ENCODE results near the gene EFHC1.

Gene EFHC1

GRCh38 chr6:52417675-52418111 is 2.4 kb upstream of the EFHC1 start:
- Histone ChIP-seq H3K27ac (ENCODE audit: insufficient read depth in 1 of 2, low read depth in 1 of 2, low read length in 2 of 2, poor library complexity in 1 of 2, severe bottlenecking in 2 of 2) (no peak overlapping the region), H3K4me3 (ENCODE audit: control insufficient read depth in 1 of 7, extremely low read depth in 1 of 7, insufficient read depth in 4 of 7, low read depth in 2 of 7, low read length in 6 of 7) (no peak overlapping the region), H3K36me3 (ENCODE audit: control insufficient read depth in 4 of 4, insufficient read depth in 4 of 4, low read length in 3 of 4) (no peaks in the 10 kb centered on the region), H3K27me3 (replicated peaks in 2 of 5; ENCODE audit: control insufficient read depth in 4 of 5, insufficient read depth in 5 of 5, low read length in 4 of 5) (no peaks in the 10 kb centered on the region), H3K9me3 (ENCODE audit: control extremely low read depth in 1 of 5, control insufficient read depth in 4 of 5, insufficient read depth in 2 of 5, low read depth in 1 of 5, low read length in 4 of 5) (no peaks in the 10 kb centered on the region), H3K4me1 (ENCODE audit: control extremely low read depth in 1 of 4, control insufficient read depth in 4 of 4, insufficient read depth in 4 of 4, low read length in 3 of 4) (peaks cover 12 to 55% (median 29%) of the 10 kb centered on the region in 4 experiments)
- POLR2A ChIA-PET: no interaction called here
- no peak for DNase-seq
- CTCF ChIA-PET: interaction anchor here (0.8 to 8.1 kb wide), 12 partner anchors 9 to 651 kb away, joined by 3 to 66 read pairs (median 4); no protein-coding TSS in a partner anchor
- WGBS (ENCODE audit: insufficient coverage): 97% methylated on average over 3 of the region's 5 CpGs

DNA sequence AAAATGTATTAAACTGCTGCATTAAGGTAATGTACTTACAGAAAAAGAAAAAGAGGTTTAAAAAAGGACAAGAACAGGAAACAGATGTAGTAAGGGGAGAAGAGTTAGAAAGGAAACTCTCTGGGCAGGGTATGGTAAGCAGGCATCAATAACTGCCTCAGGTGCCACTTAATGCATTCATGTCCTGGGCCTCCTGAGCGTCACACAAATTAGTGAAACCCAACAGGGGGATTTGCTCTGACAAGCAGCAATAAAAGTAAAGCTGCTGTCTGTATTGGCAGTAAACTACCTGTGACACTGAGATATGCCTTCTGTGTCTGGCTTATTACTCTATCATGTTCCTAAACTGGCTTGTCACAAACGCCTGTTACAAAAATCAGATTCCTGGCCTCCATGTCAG is 1.5 kb upstream of the EFHC1 start:
- Histone ChIP-seq H3K27ac (ENCODE audit: insufficient read depth in 1 of 2, low read depth in 1 of 2, low read length in 2 of 2, poor library complexity in 1 of 2, severe bottlenecking in 2 of 2) (no peak overlapping the region), H3K4me1 (ENCODE audit: control extremely low read depth in 1 of 4, control insufficient read depth in 4 of 4, insufficient read depth in 4 of 4, low read length in 3 of 4) (peaks cover 12 to 55% (median 29%) of the 10 kb centered on the region in 4 experiments), H3K4me3 (ENCODE audit: control insufficient read depth in 1 of 7, extremely low read depth in 1 of 7, insufficient read depth in 4 of 7, low read depth in 2 of 7, low read length in 6 of 7) (no peak overlapping the region), H3K9me3 (ENCODE audit: control extremely low read depth in 1 of 5, control insufficient read depth in 4 of 5, insufficient read depth in 2 of 5, low read depth in 1 of 5, low read length in 4 of 5) (no peaks in the 10 kb centered on the region), H3K27me3 (replicated peaks in 2 of 5; ENCODE audit: control insufficient read depth in 4 of 5, insufficient read depth in 5 of 5, low read length in 4 of 5) (no peaks in the 10 kb centered on the region), H3K36me3 (ENCODE audit: control insufficient read depth in 4 of 4, insufficient read depth in 4 of 4, low read length in 3 of 4) (no peaks in the 10 kb centered on the region)
- peak in 1 of 3 donors; percentile 16 for DNase-seq
- WGBS (ENCODE audit: insufficient coverage): 45% methylated on average over 2 of the region's 2 CpGs
- CTCF ChIA-PET: interaction anchor here (0.9 to 8.1 kb wide), 11 partner anchors 8 to 249 kb away, joined by 3 to 66 read pairs (median 5); no protein-coding TSS in a partner anchor
- POLR2A ChIA-PET: no interaction called here

GRCh38 chr6:52420668-52421358 is 671 bp downstream of the EFHC1 start:
- Histone ChIP-seq H3K36me3 (ENCODE audit: control insufficient read depth in 4 of 4, insufficient read depth in 4 of 4, low read length in 3 of 4) (peaks cover 0 to 6% (median 0%) of the 10 kb centered on the region in 4 experiments), H3K27ac (ENCODE audit: insufficient read depth in 1 of 2, low read depth in 1 of 2, low read length in 2 of 2, poor library complexity in 1 of 2, severe bottlenecking in 2 of 2) (peak overlapping the region; percentile 69 to 91), H3K4me3 (ENCODE audit: control insufficient read depth in 1 of 7, extremely low read depth in 1 of 7, insufficient read depth in 4 of 7, low read depth in 2 of 7, low read length in 6 of 7) (peak overlapping the region; percentile 76 to 99 (median 87)), H3K4me1 (ENCODE audit: control extremely low read depth in 1 of 4, control insufficient read depth in 4 of 4, insufficient read depth in 4 of 4, low read length in 3 of 4) (peaks cover 9 to 47% (median 24%) of the 10 kb centered on the region in 4 experiments), H3K27me3 (replicated peaks in 2 of 5; ENCODE audit: control insufficient read depth in 4 of 5, insufficient read depth in 5 of 5, low read length in 4 of 5) (no peaks in the 10 kb centered on the region), H3K9me3 (ENCODE audit: control extremely low read depth in 1 of 5, control insufficient read depth in 4 of 5, insufficient read depth in 2 of 5, low read depth in 1 of 5, low read length in 4 of 5) (no peaks in the 10 kb centered on the region)
- CTCF ChIA-PET: interaction anchor here (1.0 to 8.1 kb wide), 4 partner anchors 18 to 154 kb away, joined by 3 to 64 read pairs (median 4); no protein-coding TSS in a partner anchor
- POLR2A ChIA-PET: interaction anchor here (0.7 kb wide), 1 partner anchor 18 kb away, joined by 3 read pairs; no protein-coding TSS in a partner anchor
- WGBS (ENCODE audit: insufficient coverage): 8% methylated on average over 19 of the region's 21 CpGs
- no peak for DNase-seq

GRCh38 chr6:52422156-52422555 is 2.0 kb downstream of the EFHC1 start:
- CTCF ChIA-PET: no interaction called here
- peaks cover 2 to 35% (median 17%) of the 10 kb centered on the region in 4 experiments for H3K4me1 ChIP-seq (ENCODE audit: control extremely low read depth in 1 of 4, control insufficient read depth in 4 of 4, insufficient read depth in 4 of 4, low read length in 3 of 4)
- no peaks in the 10 kb centered on the region for H3K27me3 ChIP-seq (replicated peaks in 2 of 5; ENCODE audit: control insufficient read depth in 4 of 5, insufficient read depth in 5 of 5, low read length in 4 of 5)
- POLR2A ChIA-PET: no interaction called here
- H3K27ac ChIP-seq (ENCODE audit: insufficient read depth in 1 of 2, low read depth in 1 of 2, low read length in 2 of 2, poor library complexity in 1 of 2, severe bottlenecking in 2 of 2): no peak overlapping the region
- 100% methylated on average over 1 of the region's 2 CpGs for WGBS (ENCODE audit: insufficient coverage)
- no peaks in the 10 kb centered on the region for H3K9me3 ChIP-seq (ENCODE audit: control extremely low read depth in 1 of 5, control insufficient read depth in 4 of 5, insufficient read depth in 2 of 5, low read depth in 1 of 5, low read length in 4 of 5)
- DNase-seq: no peak
- peaks cover 0 to 6% (median 0%) of the 10 kb centered on the region in 4 experiments for H3K36me3 ChIP-seq (ENCODE audit: control insufficient read depth in 4 of 4, insufficient read depth in 4 of 4, low read length in 3 of 4)
- H3K4me3 ChIP-seq (ENCODE audit: control insufficient read depth in 1 of 7, extremely low read depth in 1 of 7, insufficient read depth in 4 of 7, low read depth in 2 of 7, low read length in 6 of 7): no peak overlapping the region

DNA sequence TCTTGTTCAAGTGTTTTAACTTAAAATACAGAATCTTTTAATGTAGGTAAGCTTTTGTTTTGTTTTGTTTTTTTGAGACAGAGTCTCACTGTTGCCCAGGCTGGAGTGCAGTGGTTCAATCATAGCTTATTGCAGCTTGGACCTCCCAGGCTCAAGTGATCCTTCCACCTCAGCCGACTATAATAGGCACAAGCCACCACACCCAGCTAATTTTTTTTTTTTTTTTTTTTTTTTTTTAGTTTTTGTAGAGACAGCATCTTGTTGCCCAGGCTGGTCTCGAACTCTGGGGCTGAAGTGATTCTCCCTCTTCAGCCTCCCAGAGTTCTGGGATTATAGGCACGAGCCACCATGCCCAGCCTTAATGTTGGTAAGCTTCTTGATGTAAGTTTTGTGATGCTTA is 3.3 kb downstream of the EFHC1 start:
- CTCF ChIA-PET: interaction anchor here (0.7 to 1.2 kb wide), 3 partner anchors 10 to 169 kb away, joined by 3 to 5 read pairs (median 3); no protein-coding TSS in a partner anchor
- no peak for DNase-seq
- no peak overlapping the region for H3K27ac ChIP-seq (ENCODE audit: insufficient read depth in 1 of 2, low read depth in 1 of 2, low read length in 2 of 2, poor library complexity in 1 of 2, severe bottlenecking in 2 of 2)
- H3K9me3 ChIP-seq (ENCODE audit: control extremely low read depth in 1 of 5, control insufficient read depth in 4 of 5, insufficient read depth in 2 of 5, low read depth in 1 of 5, low read length in 4 of 5): no peaks in the 10 kb centered on the region
- peaks cover 0 to 6% (median 0%) of the 10 kb centered on the region in 4 experiments for H3K36me3 ChIP-seq (ENCODE audit: control insufficient read depth in 4 of 4, insufficient read depth in 4 of 4, low read length in 3 of 4)
- no peaks in the 10 kb centered on the region for H3K27me3 ChIP-seq (replicated peaks in 2 of 5; ENCODE audit: control insufficient read depth in 4 of 5, insufficient read depth in 5 of 5, low read length in 4 of 5)
- H3K4me1 ChIP-seq (ENCODE audit: control extremely low read depth in 1 of 4, control insufficient read depth in 4 of 4, insufficient read depth in 4 of 4, low read length in 3 of 4): peaks cover 2 to 24% (median 17%) of the 10 kb centered on the region in 4 experiments
- WGBS (ENCODE audit: insufficient coverage): no CpG with 5 or more reads among the region's 3 CpGs
- POLR2A ChIA-PET: no interaction called here
- no peak overlapping the region for H3K4me3 ChIP-seq (ENCODE audit: control insufficient read depth in 1 of 7, extremely low read depth in 1 of 7, insufficient read depth in 4 of 7, low read depth in 2 of 7, low read length in 6 of 7)

GRCh38 chr6:52423971-52424381 is 3.8 kb downstream of the EFHC1 start:
- H3K9me3 ChIP-seq (ENCODE audit: control extremely low read depth in 1 of 5, control insufficient read depth in 4 of 5, insufficient read depth in 2 of 5, low read depth in 1 of 5, low read length in 4 of 5): no peaks in the 10 kb centered on the region
- peaks cover 2 to 19% (median 14%) of the 10 kb centered on the region in 4 experiments for H3K4me1 ChIP-seq (ENCODE audit: control extremely low read depth in 1 of 4, control insufficient read depth in 4 of 4, insufficient read depth in 4 of 4, low read length in 3 of 4)
- peaks cover 0 to 6% (median 0%) of the 10 kb centered on the region in 4 experiments for H3K36me3 ChIP-seq (ENCODE audit: control insufficient read depth in 4 of 4, insufficient read depth in 4 of 4, low read length in 3 of 4)
- no peak overlapping the region for H3K4me3 ChIP-seq (ENCODE audit: control insufficient read depth in 1 of 7, extremely low read depth in 1 of 7, insufficient read depth in 4 of 7, low read depth in 2 of 7, low read length in 6 of 7)
- H3K27me3 ChIP-seq (replicated peaks in 2 of 5; ENCODE audit: control insufficient read depth in 4 of 5, insufficient read depth in 5 of 5, low read length in 4 of 5): no peaks in the 10 kb centered on the region
- DNase-seq: no peak
- ChIA-PET CTCF (interaction anchor here (1.2 kb wide), 2 partner anchors 125 to 168 kb away, joined by 3 to 5 read pairs; no protein-coding TSS in a partner anchor), POLR2A (no interaction called here)
- H3K27ac ChIP-seq (ENCODE audit: insufficient read depth in 1 of 2, low read depth in 1 of 2, low read length in 2 of 2, poor library complexity in 1 of 2, severe bottlenecking in 2 of 2): no peak overlapping the region
- 97% methylated on average over 8 of the region's 8 CpGs for WGBS (ENCODE audit: insufficient coverage)

DNA sequence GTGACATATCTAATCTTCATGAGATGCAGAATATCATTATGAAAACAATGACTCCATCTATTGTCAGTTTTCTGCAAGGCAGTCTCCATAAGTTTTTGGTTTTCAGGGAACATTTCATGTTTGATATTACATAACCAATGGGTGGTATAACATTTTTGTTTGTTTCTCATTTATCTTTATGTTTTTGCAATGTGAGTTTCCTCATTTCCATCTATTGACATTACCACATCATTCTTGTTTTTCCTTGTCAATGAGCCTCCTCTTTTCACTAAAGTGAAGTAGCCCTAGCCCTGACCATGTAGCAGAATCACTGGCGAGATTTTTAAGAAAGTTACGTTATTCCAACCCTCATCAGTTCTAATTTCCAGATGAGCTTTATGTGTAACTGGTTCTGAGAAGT is 4.4 kb downstream of the EFHC1 start:
- H3K4me1 ChIP-seq (ENCODE audit: control extremely low read depth in 1 of 4, control insufficient read depth in 4 of 4, insufficient read depth in 4 of 4, low read length in 3 of 4): peaks cover 2 to 14% (median 11%) of the 10 kb centered on the region in 4 experiments
- no peak for DNase-seq
- no peak overlapping the region for H3K4me3 ChIP-seq (ENCODE audit: control insufficient read depth in 1 of 7, extremely low read depth in 1 of 7, insufficient read depth in 4 of 7, low read depth in 2 of 7, low read length in 6 of 7)
- 90% methylated on average over 2 of the region's 2 CpGs for WGBS (ENCODE audit: insufficient coverage)
- H3K27me3 ChIP-seq (replicated peaks in 2 of 5; ENCODE audit: control insufficient read depth in 4 of 5, insufficient read depth in 5 of 5, low read length in 4 of 5): no peaks in the 10 kb centered on the region
- no peak overlapping the region for H3K27ac ChIP-seq (ENCODE audit: insufficient read depth in 1 of 2, low read depth in 1 of 2, low read length in 2 of 2, poor library complexity in 1 of 2, severe bottlenecking in 2 of 2)
- no peaks in the 10 kb centered on the region for H3K9me3 ChIP-seq (ENCODE audit: control extremely low read depth in 1 of 5, control insufficient read depth in 4 of 5, insufficient read depth in 2 of 5, low read depth in 1 of 5, low read length in 4 of 5)
- ChIA-PET POLR2A (no interaction called here), CTCF (interaction anchor here (1.2 kb wide), 1 partner anchor 124 kb away, joined by 3 read pairs; no protein-coding TSS in a partner anchor)
- peaks cover 0 to 6% (median 0%) of the 10 kb centered on the region in 4 experiments for H3K36me3 ChIP-seq (ENCODE audit: control insufficient read depth in 4 of 4, insufficient read depth in 4 of 4, low read length in 3 of 4)
